OCI-LY7 (cell line): Measurements from ENCODE around the gene RNU6-8.

Source experiments
- CTCF ChIP-seq: fragments of 200-600 bp; sonication (generic); conservative IDR thresholded peaks from 2 replicates; pipeline ENCODE4 v1.5.1; 2014; ENCODE audit warnings: mild to moderate bottlenecking, antibody characterized with exemption, low read length, moderate library complexity, mixed read lengths
- EZH2phosphoT487 ChIP-seq: fragments of 200-600 bp; sonication (generic); IDR thresholded peaks from 2 replicates; pipeline ENCODE4 v1.6.1; 2018; ENCODE audit warnings: low read depth, borderline replicate concordance, mild to moderate bottlenecking, mixed run types, antibody characterized with exemption, low read length, moderate library complexity, mixed read lengths

GRCh38 chr14:32209471-32209870, 6.4 kb upstream of the RNU6-8 start:
- TF ChIP-seq EZH2phosphoT487 = no peak
- no peak for TF ChIP-seq CTCF
